ENCODE measurements around the gene NACC1.

The NACC1 gene

GRCh38 chr19:13150931-13151604 lies 33.0 kb downstream of the NACC1 start (continued):
- TF ChIP-seq GLIS1 (tag by site-specific recombination; IDR thresholded peaks at IDR 0.05) (peak; percentile 99), ZBTB48 (tag by site-specific recombination; IDR thresholded peaks at IDR 0.05) (peak; percentile 95; the same call in 1 of the 2 replicates), GLIS2 (tag by site-specific recombination; IDR thresholded peaks at IDR 0.05) (peak; percentile 96), ZNF600 (tag by site-specific recombination; IDR thresholded peaks at IDR 0.05) (peak; percentile 76), ZNF596 (tag by site-specific recombination; IDR thresholded peaks at IDR 0.05) (no peak), ZNF155 (tag by site-specific recombination; IDR thresholded peaks at IDR 0.05) (no peak), ZNF513 (tag by site-specific recombination; IDR thresholded peaks at IDR 0.05) (peak; percentile 36; the same call in 1 of the 2 replicates), SP2 (tag by site-specific recombination; IDR thresholded peaks at IDR 0.05) (0 out of 2 replicates have a peak, but pooled peaks have one; percentile 25), GLI4 (tag by site-specific recombination; IDR thresholded peaks at IDR 0.05) (no peak), ZNF501 (tag by site-specific recombination; IDR thresholded peaks at IDR 0.05) (0 out of 2 replicates have a peak, but pooled peaks have one; percentile 66), ZBTB44 (tag by site-specific recombination; IDR thresholded peaks at IDR 0.05) (no peak), ATF2 (tag by site-specific recombination; IDR thresholded peaks at IDR 0.05; ENCODE audit: low read depth) (no peak), ZNF449 (tag by site-specific recombination; IDR thresholded peaks at IDR 0.05) (no peak), ZNF37A (tag by site-specific recombination; IDR thresholded peaks at IDR 0.05) (no peak), ZNF324 (tag by site-specific recombination; IDR thresholded peaks at IDR 0.05) (peak; percentile 59), PRDM10 (tag by site-specific recombination; IDR thresholded peaks at IDR 0.05) (peak; percentile 87), ZSCAN4 (tag by site-specific recombination; IDR thresholded peaks at IDR 0.05) (0 out of 2 replicates have a peak, but pooled peaks have one; percentile 16), ZNF121 (tag by site-specific recombination; IDR thresholded peaks at IDR 0.05) (no peak), IKZF3 (tag by site-specific recombination; IDR thresholded peaks at IDR 0.05) (no peak)
